K562 (cell line): ENCODE measurements around the gene TP53BP1. TPM values are rescaled to one million over a fixed set of nuclear protein-coding genes. Genes with fewer than 3 reads are reported as not detected.

Source experiments
- ARHGAP35 ChIP-seq: fragments of 450-650 bp; IDR thresholded peaks from 2 replicates; pipeline ENCODE4 v1.6.1; 2018; ENCODE audit not compliant: partially characterized antibody
- EP300 ChIP-seq: IDR thresholded peaks from 2 replicates; pipeline ENCODE4 v1.6.1; 2012; ENCODE audit warnings: low read length, improper control_type of control experiment
- ETS2 ChIP-seq: IDR thresholded peaks from 2 replicates; pipeline ENCODE4 v1.6.1; 2016; ENCODE audit warnings: borderline replicate concordance, missing genetic modification characterization, mild to moderate bottlenecking, moderate library complexity, missing compliant biosample characterization; ENCODE audit not compliant: poor library complexity, severe bottlenecking
- HDAC1 ChIP-seq, 2 experiments: fragments of 450-650 bp; IDR thresholded peaks; 2 replicates each; pipeline ENCODE4 v1.6.1; 2016 to 2017; ENCODE audit warnings: inconsistent platforms in 1 of 2, mild to moderate bottlenecking in 1 of 2, moderate library complexity in 1 of 2
- HMG20B ChIP-seq: fragments of 250-450 bp; sonication (Bioruptor Pico); IDR thresholded peaks from 2 replicates; pipeline ENCODE4 v1.5.0; 2021; ENCODE audit warnings: mild to moderate bottlenecking
- KHSRP ChIP-seq: fragments of 450-650 bp; IDR thresholded peaks from 2 replicates; pipeline ENCODE4 v1.6.1; 2017
- KLF13 ChIP-seq: fragments of 450-650 bp; IDR thresholded peaks from 2 replicates; pipeline ENCODE4 v1.6.1; 2016; ENCODE audit warnings: missing genetic modification characterization, low read depth, mild to moderate bottlenecking, missing compliant biosample characterization, moderate library complexity, borderline replicate concordance
- LCOR ChIP-seq: sonication (generic); formaldehyde crosslinking; IDR thresholded peaks from 2 replicates; pipeline ENCODE4 v1.8.0; 2022; ENCODE audit warnings: mild to moderate bottlenecking, missing genetic modification reagents
- MTA2 ChIP-seq: fragments of 450-650 bp; IDR thresholded peaks from 2 replicates; pipeline ENCODE4 v1.6.1; 2016; ENCODE audit warnings: low read depth
- NFIC ChIP-seq: fragments of 450-650 bp; IDR thresholded peaks from 2 replicates; pipeline ENCODE4 v1.6.1; 2017; ENCODE audit warnings: mild to moderate bottlenecking, inconsistent platforms
- NFRKB ChIP-seq: fragments of 450-650 bp; IDR thresholded peaks from 2 replicates; pipeline ENCODE4 v1.6.1; 2016; ENCODE audit warnings: low read depth
- NRF1 ChIP-seq, 2 experiments: fragments of 450-650 bp; IDR thresholded peaks in 1 of 2; conservative IDR thresholded peaks in 1 of 2; 2 replicates each; pipeline ENCODE4 v1.6.1; 2014; ENCODE audit warnings: mild to moderate bottlenecking in 2 of 2
- PHB2 ChIP-seq: fragments of 450-650 bp; IDR thresholded peaks from 2 replicates; pipeline ENCODE4 v1.6.1; 2017; ENCODE audit warnings: low read depth
- STAT5A ChIP-seq: IDR thresholded peaks from 2 replicates; pipeline ENCODE4 v1.6.1; 2012; ENCODE audit warnings: low read length, inconsistent platforms, borderline replicate concordance
- TAF7 ChIP-seq: fragments of 450-650 bp; IDR thresholded peaks from 2 replicates; pipeline ENCODE4 v1.6.1; 2016; ENCODE audit warnings: missing genetic modification characterization, missing compliant biosample characterization
- TAF9B ChIP-seq: fragments of 450-650 bp; IDR thresholded peaks from 2 replicates; pipeline ENCODE4 v1.6.1; 2018; ENCODE audit warnings: mild to moderate bottlenecking; ENCODE audit not compliant: partially characterized antibody
- XRCC4 ChIP-seq: IDR thresholded peaks from one replicate; pipeline ENCODE4 v1.6.1; 2011; ENCODE audit not compliant: insufficient read depth, insufficient read length; ENCODE audit errors: extremely low read depth
- ZKSCAN1 ChIP-seq: fragments of 150-350 bp; IDR thresholded peaks from 2 replicates; pipeline ENCODE4 v1.6.1; 2016; ENCODE audit warnings: low read depth, low read length
- polyA plus RNA-seq, 8 experiments: library from polyadenylated mRNA; depleted of rRNA in 4 of 8; stranded (reverse) in 5 of 8; unstranded in 3 of 8; fragments of >200 nt; fragmentation: Nextera tagmentation in 2 of 8; fragmentation: Illumina TruSeq in 1 of 8; extraction: Ambion mirVana in 2 of 8; extraction: Trizol in 1 of 8; gene quantifications; 2 replicates each; pipeline versions ENCODE4 v1.2.1 to v1.2.3, GENCODE V29; 2011 to 2014; ENCODE audit warnings: inconsistent platforms in 1 of 8, missing spikeins in 1 of 8
- total RNA-seq, 7 experiments: library from RNA; depleted of rRNA in 6 of 7; stranded (reverse); fragments of >200 nt in 6 of 7; fragmentation: Illumina TruSeq in 2 of 7; extraction: Trizol in 2 of 7; gene quantifications; 2 replicates each; pipeline versions ENCODE4 v1.2.1 to v1.2.3, GENCODE V29; 2011 to 2021; ENCODE audit warnings: low replicate concordance in 1 of 7
- TF ChIP-seq, protein P1 (sequence below): sonication (generic); formaldehyde crosslinking; IDR thresholded peaks from 2 replicates; pipeline ENCODE4 v1.8.0; 2022; ENCODE audit warnings: mild to moderate bottlenecking, missing genetic modification reagents
- TF ChIP-seq, protein P2 (sequence below), 3 experiments: fragments of 200-800 bp in 1 of 3; sonication (Bioruptor generic) in 1 of 3; sonication (generic) in 1 of 3; formaldehyde crosslinking in 1 of 3; IDR thresholded peaks; 2 replicates each; pipeline versions ENCODE4 v1.6.1 to v1.8.0; 2016 to 2022; ENCODE audit warnings: mild to moderate bottlenecking in 2 of 3, missing compliant biosample characterization in 2 of 3, missing genetic modification characterization in 2 of 3, missing genetic modification reagents in 1 of 3
- TF ChIP-seq, protein P3 (sequence below), 3 experiments: IDR thresholded peaks in 2 of 3; conservative IDR thresholded peaks in 1 of 3; 2 replicates each; pipeline ENCODE4 v1.5.1; 2011 to 2012; ENCODE audit warnings: low read length in 3 of 3, mild to moderate bottlenecking in 3 of 3, control low read depth in 2 of 3, improper control_type of control experiment in 1 of 3, inconsistent platforms in 1 of 3, low read depth in 1 of 3, mixed read lengths in 1 of 3, moderate library complexity in 1 of 3; ENCODE audit not compliant: insufficient read depth in 2 of 3
- TF ChIP-seq, protein P4 (sequence below): fragments of 250-450 bp; sonication (Bioruptor Pico); IDR thresholded peaks from 2 replicates; pipeline ENCODE4 v1.8.0; 2021; ENCODE audit warnings: mild to moderate bottlenecking, moderate library complexity

TP53BP1 gene
- total and polyA plus RNA-seq, 9 of the 15 experiments (the other 6 are each of a cell fraction or from before 2014, with no cell fraction given), result 5.7 to 63.3 (median 30.9) TPM

DNA sequence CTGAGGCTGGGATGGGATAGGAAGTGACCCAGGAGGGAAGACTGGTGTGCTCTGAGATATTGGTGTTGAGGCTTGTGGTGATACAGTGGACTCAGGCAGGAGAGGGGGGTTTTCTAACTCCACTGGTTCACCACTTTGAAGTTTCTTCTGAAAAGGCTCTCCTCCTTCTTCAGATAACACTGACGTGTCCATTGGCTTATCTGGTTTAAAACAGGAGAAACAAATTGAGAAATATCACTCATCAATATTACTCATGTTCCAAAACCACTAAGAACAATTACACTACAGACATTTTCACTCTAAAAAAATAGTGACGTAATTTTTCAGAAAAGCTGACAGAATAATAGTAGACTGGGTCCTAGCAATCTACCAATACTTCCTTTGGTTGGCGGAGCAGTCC, 23.1 kb downstream of the TP53BP1 start (continued):
- TF ChIP-seq, protein P1, sequence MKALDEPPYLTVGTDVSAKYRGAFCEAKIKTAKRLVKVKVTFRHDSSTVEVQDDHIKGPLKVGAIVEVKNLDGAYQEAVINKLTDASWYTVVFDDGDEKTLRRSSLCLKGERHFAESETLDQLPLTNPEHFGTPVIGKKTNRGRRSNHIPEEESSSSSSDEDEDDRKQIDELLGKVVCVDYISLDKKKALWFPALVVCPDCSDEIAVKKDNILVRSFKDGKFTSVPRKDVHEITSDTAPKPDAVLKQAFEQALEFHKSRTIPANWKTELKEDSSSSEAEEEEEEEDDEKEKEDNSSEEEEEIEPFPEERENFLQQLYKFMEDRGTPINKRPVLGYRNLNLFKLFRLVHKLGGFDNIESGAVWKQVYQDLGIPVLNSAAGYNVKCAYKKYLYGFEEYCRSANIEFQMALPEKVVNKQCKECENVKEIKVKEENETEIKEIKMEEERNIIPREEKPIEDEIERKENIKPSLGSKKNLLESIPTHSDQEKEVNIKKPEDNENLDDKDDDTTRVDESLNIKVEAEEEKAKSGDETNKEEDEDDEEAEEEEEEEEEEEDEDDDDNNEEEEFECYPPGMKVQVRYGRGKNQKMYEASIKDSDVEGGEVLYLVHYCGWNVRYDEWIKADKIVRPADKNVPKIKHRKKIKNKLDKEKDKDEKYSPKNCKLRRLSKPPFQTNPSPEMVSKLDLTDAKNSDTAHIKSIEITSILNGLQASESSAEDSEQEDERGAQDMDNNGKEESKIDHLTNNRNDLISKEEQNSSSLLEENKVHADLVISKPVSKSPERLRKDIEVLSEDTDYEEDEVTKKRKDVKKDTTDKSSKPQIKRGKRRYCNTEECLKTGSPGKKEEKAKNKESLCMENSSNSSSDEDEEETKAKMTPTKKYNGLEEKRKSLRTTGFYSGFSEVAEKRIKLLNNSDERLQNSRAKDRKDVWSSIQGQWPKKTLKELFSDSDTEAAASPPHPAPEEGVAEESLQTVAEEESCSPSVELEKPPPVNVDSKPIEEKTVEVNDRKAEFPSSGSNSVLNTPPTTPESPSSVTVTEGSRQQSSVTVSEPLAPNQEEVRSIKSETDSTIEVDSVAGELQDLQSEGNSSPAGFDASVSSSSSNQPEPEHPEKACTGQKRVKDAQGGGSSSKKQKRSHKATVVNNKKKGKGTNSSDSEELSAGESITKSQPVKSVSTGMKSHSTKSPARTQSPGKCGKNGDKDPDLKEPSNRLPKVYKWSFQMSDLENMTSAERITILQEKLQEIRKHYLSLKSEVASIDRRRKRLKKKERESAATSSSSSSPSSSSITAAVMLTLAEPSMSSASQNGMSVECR (CRISPR knock-in tag), result no peak
- no peak for TF ChIP-seq ARHGAP35
- TF ChIP-seq TAF9B, result no peak
- TF ChIP-seq NFRKB, result no peak
- no peak for TF ChIP-seq HDAC1 (IDR thresholded peaks at IDR 0.05)
- no peak for TF ChIP-seq ETS2 (tag)
- TF ChIP-seq PHB2, result no peak
- TF ChIP-seq, protein P2, sequence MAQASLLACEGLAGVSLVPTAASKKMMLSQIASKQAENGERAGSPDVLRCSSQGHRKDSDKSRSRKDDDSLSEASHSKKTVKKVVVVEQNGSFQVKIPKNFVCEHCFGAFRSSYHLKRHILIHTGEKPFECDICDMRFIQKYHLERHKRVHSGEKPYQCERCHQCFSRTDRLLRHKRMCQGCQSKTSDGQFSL (CRISPR knock-in tag; IDR thresholded peaks at IDR 0.05), result no peak
- TF ChIP-seq, protein P2 (tag; IDR thresholded peaks at IDR 0.05), result no peak
- 0 out of 2 replicates have a peak, but pooled peaks have one; percentile 20 for TF ChIP-seq MTA2
- no peak for TF ChIP-seq ZKSCAN1
- peak; percentile 25; the same call in 1 of the 2 replicates for TF ChIP-seq LCOR (CRISPR knock-in tag)
- no peak for TF ChIP-seq HMG20B (CRISPR knock-in tag)
- peak; percentile 58 for TF ChIP-seq STAT5A
- TF ChIP-seq EP300, result peak; percentile 56; the same call in 1 of the 2 replicates
- TF ChIP-seq KHSRP, result no peak
- no peak for TF ChIP-seq XRCC4
- TF ChIP-seq KLF13 (tag), result no peak
- no peak for TF ChIP-seq NRF1 (conservative IDR thresholded peaks at IDR 0.05 in 1 of 2, IDR thresholded peaks at IDR 0.05 in 1 of 2)
- no peak for TF ChIP-seq NFIC
- TF ChIP-seq TAF7 (tag), result no peak
- TF ChIP-seq, protein P3, sequence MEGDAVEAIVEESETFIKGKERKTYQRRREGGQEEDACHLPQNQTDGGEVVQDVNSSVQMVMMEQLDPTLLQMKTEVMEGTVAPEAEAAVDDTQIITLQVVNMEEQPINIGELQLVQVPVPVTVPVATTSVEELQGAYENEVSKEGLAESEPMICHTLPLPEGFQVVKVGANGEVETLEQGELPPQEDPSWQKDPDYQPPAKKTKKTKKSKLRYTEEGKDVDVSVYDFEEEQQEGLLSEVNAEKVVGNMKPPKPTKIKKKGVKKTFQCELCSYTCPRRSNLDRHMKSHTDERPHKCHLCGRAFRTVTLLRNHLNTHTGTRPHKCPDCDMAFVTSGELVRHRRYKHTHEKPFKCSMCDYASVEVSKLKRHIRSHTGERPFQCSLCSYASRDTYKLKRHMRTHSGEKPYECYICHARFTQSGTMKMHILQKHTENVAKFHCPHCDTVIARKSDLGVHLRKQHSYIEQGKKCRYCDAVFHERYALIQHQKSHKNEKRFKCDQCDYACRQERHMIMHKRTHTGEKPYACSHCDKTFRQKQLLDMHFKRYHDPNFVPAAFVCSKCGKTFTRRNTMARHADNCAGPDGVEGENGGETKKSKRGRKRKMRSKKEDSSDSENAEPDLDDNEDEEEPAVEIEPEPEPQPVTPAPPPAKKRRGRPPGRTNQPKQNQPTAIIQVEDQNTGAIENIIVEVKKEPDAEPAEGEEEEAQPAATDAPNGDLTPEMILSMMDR (IDR thresholded peaks at IDR 0.05 in 2 of 3, conservative IDR thresholded peaks at IDR 0.05 in 1 of 3; ENCODE audit: insufficient read depth in 2 of 3, low read depth in 1 of 3, low read length in 3 of 3), result no peak
- TF ChIP-seq, protein P4, sequence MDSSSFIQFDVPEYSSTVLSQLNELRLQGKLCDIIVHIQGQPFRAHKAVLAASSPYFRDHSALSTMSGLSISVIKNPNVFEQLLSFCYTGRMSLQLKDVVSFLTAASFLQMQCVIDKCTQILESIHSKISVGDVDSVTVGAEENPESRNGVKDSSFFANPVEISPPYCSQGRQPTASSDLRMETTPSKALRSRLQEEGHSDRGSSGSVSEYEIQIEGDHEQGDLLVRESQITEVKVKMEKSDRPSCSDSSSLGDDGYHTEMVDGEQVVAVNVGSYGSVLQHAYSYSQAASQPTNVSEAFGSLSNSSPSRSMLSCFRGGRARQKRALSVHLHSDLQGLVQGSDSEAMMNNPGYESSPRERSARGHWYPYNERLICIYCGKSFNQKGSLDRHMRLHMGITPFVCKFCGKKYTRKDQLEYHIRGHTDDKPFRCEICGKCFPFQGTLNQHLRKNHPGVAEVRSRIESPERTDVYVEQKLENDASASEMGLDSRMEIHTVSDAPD (CRISPR knock-in tag), result no peak
